B cell (primary cell): ENCODE data around the gene WDR27. TPM values are rescaled to one million over a fixed set of nuclear protein-coding genes. Genes with fewer than 3 reads are reported as not detected.

Experiments used
- ATAC-seq: fragments of 200-7000 bp; cut with Tn5 transposase; one replicate; pipeline ENCODE4 v1.10.0; 2021; ENCODE audit warnings: low read depth, mild to moderate bottlenecking, moderate number of reproducible peaks, moderate library complexity
- CTCF ChIA-PET: fragments of 350-600 bp; sonication (Branson Sonifier 250); formaldehyde crosslinking; loops from one replicate; lab custom pipeline; 2021; ENCODE audit warnings: antibody characterized with exemption, inconsistent platforms; lab: Charles Lee
- POLR2A ChIA-PET: fragments of 350-600 bp; sonication (Branson Sonifier 250); formaldehyde crosslinking; loops from one replicate; lab custom pipeline; 2021; ENCODE audit warnings: antibody characterized with exemption; lab: Charles Lee
- DNase-seq: peaks from one replicate; pipeline ENCODE4 v3.0.0; 2013
- H2AFZ ChIP-seq: 2 replicates; pipeline ENCODE4 v1.6.1; 2012; ENCODE audit warnings: mild to moderate bottlenecking, low read depth, low read length; ENCODE audit not compliant: insufficient read depth, poor library complexity, severe bottlenecking
- H3K27ac ChIP-seq, 2 donors: 1 replicate in 1 of 2; 2 replicates in 1 of 2; pipeline ENCODE4 v1.5.1; 2012 to 2013; ENCODE audit warnings: low read length in 2 of 2, mild to moderate bottlenecking in 2 of 2, moderate library complexity in 1 of 2
- H3K27me3 ChIP-seq, 4 experiments: fragments of 200-600 bp in 1 of 4; sonication (generic) in 1 of 4; replicated peaks in 1 of 4; 1 replicate in 2 of 4; 2 replicates in 2 of 4; pipeline versions ENCODE4 v1.6.1 to v1.7.0; 2013 to 2016; ENCODE audit warnings: low read length in 3 of 4, mild to moderate bottlenecking in 2 of 4, mixed read lengths in 1 of 4, moderate library complexity in 1 of 4; ENCODE audit not compliant: insufficient read depth in 4 of 4, control insufficient read depth in 3 of 4; ENCODE audit errors: control extremely low read depth in 1 of 4
- H3K36me3 ChIP-seq, 2 experiments: replicated peaks in 1 of 2; 1 replicate in 1 of 2; 2 replicates in 1 of 2; pipeline versions ENCODE4 v1.6.1 to v1.7.1; 2013; ENCODE audit warnings: low read length in 1 of 2; ENCODE audit not compliant: insufficient read depth in 2 of 2, control insufficient read depth in 1 of 2; ENCODE audit errors: control extremely low read depth in 1 of 2, extremely low read depth in 1 of 2
- H3K4me1 ChIP-seq, 2 donors: fragments of 200-600 bp in 1 of 2; sonication (generic) in 1 of 2; 1 replicate in 1 of 2; 2 replicates in 1 of 2; pipeline versions ENCODE4 v1.5.1 to v1.6.1; 2013 to 2017; ENCODE audit warnings: low read length in 2 of 2; ENCODE audit not compliant: control insufficient read depth in 2 of 2, insufficient read depth in 2 of 2
- H3K4me2 ChIP-seq: replicated peaks from 2 replicates; pipeline ENCODE3; 2012; ENCODE audit warnings: mild to moderate bottlenecking, low read depth, low read length; ENCODE audit not compliant: poor library complexity, severe bottlenecking
- H3K4me3 ChIP-seq, 5 experiments: fragments of 200-600 bp in 1 of 5; sonication (generic) in 1 of 5; 1 replicate in 3 of 5; 2 replicates in 2 of 5; pipeline versions ENCODE4 v1.5.1 to v1.7.0; 2011 to 2016; ENCODE audit warnings: low read length in 4 of 5, mild to moderate bottlenecking in 4 of 5, low read depth in 2 of 5, control low read depth in 1 of 5, moderate library complexity in 1 of 5; ENCODE audit not compliant: insufficient read depth in 1 of 5; ENCODE audit errors: control extremely low read depth in 1 of 5, extremely low read depth in 1 of 5
- H3K79me2 ChIP-seq: fragments of 200-600 bp; sonication (generic); one replicate; pipeline ENCODE4 v1.6.0; 2016; ENCODE audit warnings: low read length; ENCODE audit not compliant: control insufficient read depth, insufficient read depth
- H3K9ac ChIP-seq: fragments of 200-600 bp; sonication (generic); 2 replicates; pipeline ENCODE4 v1.6.1; 2017; ENCODE audit warnings: mild to moderate bottlenecking, low read length, moderate library complexity
- H3K9me3 ChIP-seq, 3 donors: one replicate each; pipeline versions ENCODE4 v1.6.1 to v1.7.1; 2013; ENCODE audit warnings: low read length in 2 of 3; ENCODE audit not compliant: control insufficient read depth in 2 of 3, insufficient read depth in 1 of 3; ENCODE audit errors: control extremely low read depth in 1 of 3
- H4K20me1 ChIP-seq: 2 replicates; pipeline ENCODE4 v1.6.0; 2012; ENCODE audit warnings: mild to moderate bottlenecking, low read length; ENCODE audit not compliant: insufficient read depth, control insufficient read depth, poor library complexity, severe bottlenecking
- H3K27ac Mint-ChIP-seq: one replicate; pipeline ENCODE4 v1.8.0; 2021; ENCODE audit warnings: mixed read lengths
- H3K27me3 Mint-ChIP-seq: one replicate; pipeline ENCODE4 v1.8.0; 2021; ENCODE audit warnings: mixed read lengths
- H3K4me1 Mint-ChIP-seq: one replicate; pipeline ENCODE4 v1.8.0; 2021; ENCODE audit warnings: mixed read lengths
- H3K4me3 Mint-ChIP-seq: one replicate; pipeline ENCODE4 v1.8.0; 2021; ENCODE audit warnings: mixed read lengths
- H3K9me3 Mint-ChIP-seq: one replicate; pipeline ENCODE4 v1.8.0; 2022; ENCODE audit warnings: mixed read lengths; ENCODE audit not compliant: insufficient read depth
- CTCF ChIP-seq: fragments of 200-600 bp; IDR thresholded peaks from one replicate; pipeline ENCODE4 v1.8.0; 2022; ENCODE audit warnings: antibody characterized with exemption, mild to moderate bottlenecking
- EZH2 ChIP-seq: IDR thresholded peaks from 2 replicates; pipeline ENCODE4 v1.6.1; 2012; ENCODE audit warnings: borderline replicate concordance, low read depth, mild to moderate bottlenecking, moderate library complexity, low read length; ENCODE audit not compliant: insufficient read depth, poor library complexity, severe bottlenecking
- whole genome bisulfite sequencing: methylation state at CpG from one replicate; pipeline ENCODE4 v1.1.5; 2013; ENCODE audit warnings: missing lambda C conversion rate; ENCODE audit not compliant: insufficient coverage; 5-methylcytosine and 5-hydroxymethylcytosine counted together
- intact Hi-C: fragments of 100-400 bp; cut with micrococcal nuclease; formaldehyde crosslinking; loops from one replicate; pipeline ENCODE4 v1.10.0; 2022
- polyA plus RNA-seq: library from polyadenylated mRNA; depleted of rRNA; stranded (reverse); fragments of >200 nt; gene quantifications from 2 replicates; pipeline ENCODE4 v1.2.3, GENCODE V29; 2012
- total RNA-seq, 2 donors: library from RNA; stranded (reverse); fragments of 120-200 nt in 1 of 2; gene quantifications; 1 replicate in 1 of 2; 2 replicates in 1 of 2; pipeline versions ENCODE4 v1.2.3 to v1.2.4, GENCODE V29; 2013 to 2022

WDR27 gene
- total and polyA plus RNA-seq, 2 donors (not counting 1 experiment from before 2014, with no cell fraction given) = 64.3 to 86.3 TPM

- no peak overlapping the region for H3K27ac Mint-ChIP-seq
- ATAC-seq (no peak), DNase-seq (no peak)
- TF ChIP-seq EZH2 = no peak
- no peak for TF ChIP-seq CTCF
- Histone ChIP-seq H3K9ac (no peak overlapping the region), H3K36me3 (no peaks in the 10 kb centered on the region), H3K4me3 (no peak overlapping the region), H4K20me1 (no peaks in the 10 kb centered on the region), H2AFZ (no peak overlapping the region), H3K27me3 (no peaks in the 10 kb centered on the region), H3K27ac (no peak overlapping the region), H3K4me2 (no peak overlapping the region), H3K4me1 (no peaks in the 10 kb centered on the region), H3K79me2 (no peaks in the 10 kb centered on the region), H3K9me3 (no peaks in the 10 kb centered on the region)
- no peaks in the 10 kb centered on the region for H3K27me3 Mint-ChIP-seq
- WGBS = 98% methylated on average over 15 of the region's 15 CpGs
- no peaks in the 10 kb centered on the region for H3K4me1 Mint-ChIP-seq
- no peak overlapping the region for H3K4me3 Mint-ChIP-seq
- ChIA-PET CTCF (no interaction called here), POLR2A (no interaction called here)
- intact Hi-C loops = no loop called here
- H3K9me3 Mint-ChIP-seq = no peaks in the 10 kb centered on the region
Observed at GRCh38 chr6:169500688-169501087, 201.1 kb downstream of the WDR27 start.

- DNase-seq = no peak
- Histone ChIP-seq H3K36me3 (no peaks in the 10 kb centered on the region), H3K27ac (no peak overlapping the region), H4K20me1 (no peaks in the 10 kb centered on the region), H3K4me2 (no peak overlapping the region), H3K9me3 (no peaks in the 10 kb centered on the region), H3K4me1 (no peaks in the 10 kb centered on the region), H2AFZ (no peak overlapping the region), H3K79me2 (no peaks in the 10 kb centered on the region), H3K4me3 (no peak overlapping the region), H3K27me3 (no peaks in the 10 kb centered on the region), H3K9ac (no peak overlapping the region)
- Mint-ChIP-seq H3K9me3 (no peaks in the 10 kb centered on the region), H3K27ac (no peak overlapping the region), H3K4me1 (no peaks in the 10 kb centered on the region), H3K4me3 (no peak overlapping the region), H3K27me3 (no peaks in the 10 kb centered on the region)
- ChIA-PET CTCF (no interaction called here), POLR2A (no interaction called here)
- intact Hi-C loops = no loop called here
- ATAC-seq = no peak
- WGBS = 99% methylated on average over 5 of the region's 7 CpGs
- TF ChIP-seq EZH2 (no peak), CTCF (no peak)
Observed at GRCh38 chr6:169499848-169500247, 202.0 kb downstream of the WDR27 start.
